Kidney (tissue), 14 donors: ENCODE results near the gene TMEM200A. TPM values are rescaled to one million over a fixed set of nuclear protein-coding genes. Genes with fewer than 3 reads are reported as not detected.

Experiments used
- DNase-seq, 5 donors: peaks; one replicate each; pipeline ENCODE4 v3.0.0-alpha.2; 2013 to 2020
- FAIRE-seq: peaks from 2 replicates; lab custom pipeline; 2012; peaks lifted over from hg19 to GRCh38; lab: Jason Lieb, UNC
- H3K27ac ChIP-seq, 2 donors: one replicate each; pipeline ENCODE4 v1.7.0; 2013; ENCODE audit warnings: low read depth in 2 of 2, low read length in 2 of 2, inconsistent platforms in 1 of 2
- H3K27me3 ChIP-seq: one replicate; pipeline ENCODE4 v1.7.1; 2013; ENCODE audit warnings: low read length, inconsistent platforms; ENCODE audit not compliant: control insufficient read depth, insufficient read depth
- H3K36me3 ChIP-seq, 3 donors: one replicate each; pipeline versions ENCODE4 v1.7.0 to v1.7.1; 2013; ENCODE audit warnings: low read length in 3 of 3, control low read depth in 1 of 3, inconsistent platforms in 1 of 3; ENCODE audit not compliant: insufficient read depth in 3 of 3, control insufficient read depth in 2 of 3
- H3K4me1 ChIP-seq, 3 donors: one replicate each; pipeline versions ENCODE4 v1.7.0 to v1.7.1; 2013; ENCODE audit warnings: low read length in 3 of 3, inconsistent platforms in 1 of 3, low read depth in 1 of 3; ENCODE audit not compliant: control insufficient read depth in 2 of 3, insufficient read depth in 2 of 3
- H3K4me3 ChIP-seq, 3 donors: one replicate each; pipeline versions ENCODE4 v1.7.0 to v1.8.1; 2013; ENCODE audit warnings: low read length in 3 of 3, control low read depth in 1 of 3, inconsistent platforms in 1 of 3
- H3K9ac ChIP-seq, 3 donors: one replicate each; pipeline versions ENCODE4 v1.7.0 to v1.7.1; 2013; ENCODE audit warnings: low read length in 3 of 3, control low read depth in 1 of 3, inconsistent platforms in 1 of 3
- H3K9me3 ChIP-seq, 3 donors: one replicate each; pipeline versions ENCODE4 v1.7.0 to v1.7.1; 2013; ENCODE audit warnings: low read length in 3 of 3, control low read depth in 1 of 3, inconsistent platforms in 1 of 3; ENCODE audit not compliant: control insufficient read depth in 2 of 3, insufficient read depth in 1 of 3
- CTCF ChIP-seq: IDR thresholded peaks from 3 replicates; pipeline ENCODE4 v1.5.1; 2012; ENCODE audit warnings: mild to moderate bottlenecking, moderate library complexity, borderline replicate concordance; ENCODE audit not compliant: insufficient read depth; ENCODE audit errors: extremely low read depth
- intact Hi-C: fragments of 100-400 bp; cut with DNase I; formaldehyde crosslinking; loops from one replicate; pipeline ENCODE4 v1.11.1; 2022
- polyA plus RNA-seq: library from polyadenylated mRNA; stranded (reverse); fragments of 350-450 nt; fragmentation: Illumina TruSeq; extraction: RNeasy Lipid Tissue Mini Kit (QIAGEN cat#74804); gene quantifications from one replicate; pipeline ENCODE4 v1.2.3, GENCODE V29; 2014; ENCODE audit warnings: low read depth, low replicate concordance; ENCODE audit not compliant: insufficient read depth
- total RNA-seq: library from RNA; stranded (reverse); fragmentation: NEBNext Ultra II Directional; extraction: Animal tissue kit (Norgen Biotek cat#: 25700); gene quantifications from one replicate; pipeline ENCODE4 v1.2.1, GENCODE V29; 2021
- donor health status: control.
- donor health status: control.
- donor health status: control.
- donor health status: control.
- donor health status: control.
- donor health status: DM: yes; HTN: yes; CAD: no.
- donor health status: Normal renal cell carcinoma (clear cell type).

TMEM200A gene
- total and polyA plus RNA-seq, 2 donors from 2014 or later: 7.7 to 17.9 TPM

DNA sequence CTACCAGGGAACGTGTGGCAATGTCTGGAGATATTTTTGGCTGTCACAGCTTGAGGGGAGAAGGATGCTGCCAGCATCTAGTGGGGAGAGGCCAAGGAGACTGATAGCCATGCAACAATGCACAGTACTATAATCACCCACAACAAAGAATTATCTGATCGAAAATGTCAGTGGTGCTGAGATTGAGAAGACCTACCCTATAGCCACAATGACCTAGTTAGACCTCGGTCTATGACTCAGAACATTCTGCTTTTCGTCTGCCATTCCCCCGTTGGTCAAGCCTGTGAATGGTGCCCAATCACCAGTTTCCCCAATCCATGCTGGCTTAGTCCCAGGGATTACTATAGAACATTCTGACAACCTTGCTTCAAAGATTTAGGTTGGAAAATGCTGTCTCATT lies 93.5 kb downstream of the TMEM200A start:
- TF ChIP-seq CTCF: no peak
- H3K36me3 ChIP-seq: no peaks in the 10 kb centered on the region
- no peaks in the 10 kb centered on the region for H3K9me3 ChIP-seq
- no peaks in the 10 kb centered on the region for H3K4me1 ChIP-seq
- no peak for FAIRE-seq
- no peak overlapping the region for H3K27ac ChIP-seq
- H3K27me3 ChIP-seq: no peaks in the 10 kb centered on the region
- no peak overlapping the region for H3K4me3 ChIP-seq
- intact Hi-C loops: no loop called here
- DNase-seq: no peak
- no peak overlapping the region for H3K9ac ChIP-seq

GRCh38 chr6:130460934-130461333 lies 95.1 kb downstream of the TMEM200A start:
- H3K9me3 ChIP-seq: no peaks in the 10 kb centered on the region
- no peak overlapping the region for H3K4me3 ChIP-seq
- intact Hi-C loops: no loop called here
- TF ChIP-seq CTCF: no peak
- no peaks in the 10 kb centered on the region for H3K27me3 ChIP-seq
- DNase-seq (peak in 1 of 5 donors; percentile 2), FAIRE-seq (no peak)
- no peak overlapping the region for H3K9ac ChIP-seq
- H3K4me1 ChIP-seq: no peaks in the 10 kb centered on the region
- H3K36me3 ChIP-seq: no peaks in the 10 kb centered on the region
- no peak overlapping the region for H3K27ac ChIP-seq

- Histone ChIP-seq H3K27ac (no peak overlapping the region), H3K4me3 (no peak overlapping the region), H3K9me3 (no peaks in the 10 kb centered on the region), H3K36me3 (no peaks in the 10 kb centered on the region), H3K9ac (no peak overlapping the region), H3K27me3 (no peaks in the 10 kb centered on the region), H3K4me1 (no peaks in the 10 kb centered on the region)
- intact Hi-C loops: no loop called here
- FAIRE-seq (no peak), DNase-seq (no peak)
- TF ChIP-seq CTCF: no peak
Measured at GRCh38 chr6:130466052-130466747, 100.4 kb downstream of the TMEM200A start.

DNA sequence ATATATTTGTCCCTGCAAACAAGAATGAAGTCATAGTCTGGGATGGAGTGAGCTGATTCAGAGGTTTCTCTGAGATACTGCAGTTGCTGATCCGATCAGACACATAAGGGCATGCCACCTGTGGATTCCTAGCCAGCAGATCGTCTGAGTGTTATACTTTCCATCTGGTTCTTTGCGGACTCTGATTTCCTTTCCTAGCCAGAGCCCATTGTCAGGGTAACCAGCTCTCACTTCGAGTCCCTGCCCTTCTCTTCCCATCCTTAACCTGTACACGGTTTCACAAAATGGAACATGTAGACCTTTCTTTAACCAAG lies 100.9 kb downstream of the TMEM200A start:
- no peak overlapping the region for H3K9ac ChIP-seq
- H3K27me3 ChIP-seq: no peaks in the 10 kb centered on the region
- no peak overlapping the region for H3K27ac ChIP-seq
- no peaks in the 10 kb centered on the region for H3K4me1 ChIP-seq
- DNase-seq: no peak
- no peaks in the 10 kb centered on the region for H3K36me3 ChIP-seq
- no peaks in the 10 kb centered on the region for H3K9me3 ChIP-seq
- TF ChIP-seq CTCF: no peak
- no peak overlapping the region for H3K4me3 ChIP-seq
- intact Hi-C loops: no loop called here
- no peak for FAIRE-seq
